GM21825 (cell line): ENCODE measurements around the gene LCN1.
"Not testable (repeated sequence)": the region's sequence is repeated elsewhere in the genome, so short reads cannot be mapped to it uniquely, and the experiment has no call there.

ENCODE experiments used
- ATAC-seq: cut with Tn5 transposase; IDR thresholded peaks from one replicate; pipeline ENCODE4 v1.9.1; 2021; ENCODE audit warnings: mild to moderate bottlenecking, moderate library complexity; ENCODE audit not compliant: unreplicated experiment

LCN1 gene

DNA sequence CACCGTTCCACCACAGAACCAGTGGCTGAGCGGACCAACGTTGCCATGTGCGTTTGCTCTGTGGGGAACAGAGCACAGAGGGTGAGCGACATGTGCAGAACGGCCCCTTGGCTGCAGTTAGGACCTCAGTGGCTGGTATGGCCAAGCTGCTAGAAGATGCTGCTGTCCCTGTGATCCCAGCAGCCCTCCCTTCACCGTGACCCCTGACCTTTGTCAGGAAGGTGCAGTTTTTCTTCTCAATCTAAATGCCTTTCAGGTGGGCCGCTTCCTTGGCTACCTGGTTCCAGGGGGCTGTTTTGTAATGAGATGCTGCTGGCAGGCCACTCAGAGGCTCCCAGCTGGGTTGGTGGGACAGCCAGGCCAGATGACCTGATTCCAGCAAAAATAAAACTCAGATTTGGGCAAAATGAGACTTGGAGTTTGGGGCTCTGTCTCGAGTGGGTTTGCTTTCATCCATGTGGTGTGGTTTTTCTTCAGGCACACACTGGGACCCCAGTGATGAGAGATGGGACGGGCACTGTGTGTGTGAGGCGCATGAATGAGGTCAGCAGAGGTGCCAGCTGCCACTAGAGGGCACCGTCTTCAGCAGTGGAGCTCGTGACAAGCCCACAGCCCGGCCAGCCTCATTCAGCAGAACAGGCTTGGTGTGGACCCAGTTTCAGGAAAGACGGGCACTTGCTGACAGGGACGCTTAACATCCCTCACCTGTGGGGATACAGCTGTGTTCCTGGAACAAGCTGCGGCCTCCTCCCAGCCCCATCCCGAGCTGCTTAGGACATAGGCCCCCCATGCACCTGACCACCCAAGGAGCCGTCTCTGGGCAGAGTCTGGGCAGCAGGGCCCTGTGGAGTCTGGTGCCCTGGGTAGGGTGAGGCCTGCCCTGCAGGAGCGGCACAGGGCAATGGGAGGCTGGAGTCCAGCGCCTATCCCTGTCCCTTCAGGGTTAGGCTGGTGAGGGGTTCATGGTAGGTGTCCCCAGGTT is 16.7 kb upstream of the LCN1 start:
- no peak for ATAC-seq

DNA sequence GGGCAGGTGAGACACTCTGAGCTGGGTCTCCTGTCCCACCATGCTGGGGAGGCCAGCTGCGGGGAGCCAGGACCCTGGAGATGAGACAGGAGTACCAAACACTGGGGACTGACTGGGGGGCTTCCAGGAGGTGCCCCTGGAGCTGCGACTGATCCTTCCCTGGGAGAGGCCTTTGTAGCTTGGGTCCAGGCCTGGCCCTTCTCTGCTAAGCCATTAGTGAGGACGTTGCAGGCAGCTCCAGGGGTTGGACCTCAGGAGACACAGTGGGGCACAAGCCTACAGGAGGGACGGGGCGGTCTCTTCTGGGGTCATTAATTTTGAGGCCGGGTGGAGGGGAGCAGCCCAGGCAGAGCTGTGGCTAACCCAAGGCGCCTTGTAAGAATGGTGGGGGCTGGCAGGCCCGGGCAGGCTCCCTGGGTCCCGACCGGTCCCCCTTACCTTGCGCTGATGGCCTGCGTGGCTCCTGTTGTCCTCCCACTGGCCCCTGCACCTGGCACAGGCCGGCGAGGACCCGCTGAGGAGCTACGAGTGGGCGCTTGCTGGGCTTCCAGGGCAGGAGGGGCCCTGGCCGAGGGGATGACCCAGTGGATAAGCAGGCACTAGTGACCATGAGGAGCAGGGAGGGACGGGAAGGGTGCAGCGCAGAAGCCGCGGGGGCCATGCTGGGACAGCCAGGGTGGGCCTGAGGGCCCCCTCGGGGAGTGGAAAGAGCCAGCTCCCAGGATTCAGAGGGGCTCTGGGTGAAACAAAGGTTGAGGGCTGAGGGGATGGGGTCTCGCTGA is 15.6 kb upstream of the LCN1 start:
- ATAC-seq = no peak

DNA sequence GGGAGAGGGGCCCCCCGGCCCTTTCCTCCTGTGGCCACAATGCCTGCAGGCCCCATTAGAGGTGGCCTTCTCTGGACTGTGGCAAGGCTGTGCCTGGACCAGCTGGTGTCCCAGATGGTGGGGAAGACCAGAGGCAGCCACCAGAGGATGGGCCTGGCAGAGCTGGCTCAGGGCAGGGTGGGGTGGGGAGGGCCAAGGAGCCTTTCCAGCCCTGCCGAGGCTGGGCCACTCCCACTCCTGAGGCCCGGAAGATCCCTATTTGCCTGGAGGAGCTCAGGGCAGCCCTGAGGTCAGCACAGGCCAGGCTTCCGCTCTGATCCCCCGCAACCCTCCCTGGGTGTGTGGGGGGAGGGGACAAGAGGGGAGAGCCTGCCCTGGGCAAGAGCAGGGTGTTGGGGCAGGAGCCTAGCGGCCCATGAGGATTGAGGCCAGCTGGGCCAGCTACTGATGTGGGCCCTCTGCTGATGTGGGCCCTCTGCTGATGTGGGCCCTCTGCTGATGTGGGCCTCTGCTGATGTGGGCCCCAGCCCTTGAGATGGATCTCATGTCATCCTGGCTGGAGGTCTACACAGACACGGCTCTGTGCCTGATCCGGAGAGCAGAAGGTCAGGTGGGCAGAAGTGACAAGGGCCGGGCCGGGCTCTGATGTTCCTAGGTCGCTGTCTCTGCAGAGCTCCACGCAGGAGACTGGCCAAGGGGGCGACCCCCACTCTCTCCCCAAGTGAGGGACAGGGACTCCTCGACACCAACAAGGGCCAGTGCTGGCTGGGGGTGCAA is 14.7 kb upstream of the LCN1 start:
- ATAC-seq = no peak

DNA sequence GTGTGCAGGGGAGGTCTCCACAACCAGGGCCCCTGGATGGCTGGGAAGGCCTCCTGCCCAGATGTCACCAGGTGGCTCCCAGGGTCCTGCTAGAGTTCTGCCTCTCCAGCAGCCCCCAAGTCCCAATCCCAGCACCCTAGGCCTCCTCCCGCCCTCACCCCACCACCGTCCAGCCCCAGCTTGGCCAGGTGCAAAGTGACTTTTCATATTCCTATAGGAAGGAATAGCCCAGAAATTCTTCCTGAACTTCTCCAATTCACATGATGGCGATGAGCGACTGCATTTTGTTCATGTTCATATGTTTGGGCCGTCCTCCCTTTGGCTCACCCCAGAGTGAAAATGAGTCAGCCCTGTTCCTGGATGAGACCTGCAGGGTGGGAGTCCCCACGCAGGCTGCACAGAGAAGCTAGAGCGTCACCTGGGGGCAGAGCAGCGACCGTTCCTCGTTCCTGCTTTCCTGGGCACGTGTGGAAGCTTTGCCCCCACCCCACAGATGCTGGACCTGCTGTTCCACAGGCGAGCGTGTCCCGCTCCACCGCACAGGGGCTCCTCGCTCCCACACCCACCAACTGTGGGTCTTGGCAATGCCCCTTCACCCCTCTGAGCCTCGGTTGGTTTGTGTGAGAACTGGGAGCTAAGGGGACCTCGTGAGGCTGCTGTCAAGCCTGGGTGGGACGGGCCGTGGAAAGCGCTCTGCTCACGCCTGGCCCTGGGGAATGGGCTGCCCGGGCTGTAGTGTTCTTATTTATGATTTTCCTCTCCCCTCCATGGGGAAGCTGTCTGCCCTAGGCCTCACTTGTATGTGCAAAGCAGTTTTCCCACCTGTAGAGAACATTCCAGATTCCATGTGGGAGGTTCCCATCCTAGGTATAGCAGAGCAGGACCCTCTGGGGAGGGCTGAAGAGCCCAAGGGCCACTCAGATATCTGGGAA is 13.9 kb upstream of the LCN1 start:
- ATAC-seq = no peak

DNA sequence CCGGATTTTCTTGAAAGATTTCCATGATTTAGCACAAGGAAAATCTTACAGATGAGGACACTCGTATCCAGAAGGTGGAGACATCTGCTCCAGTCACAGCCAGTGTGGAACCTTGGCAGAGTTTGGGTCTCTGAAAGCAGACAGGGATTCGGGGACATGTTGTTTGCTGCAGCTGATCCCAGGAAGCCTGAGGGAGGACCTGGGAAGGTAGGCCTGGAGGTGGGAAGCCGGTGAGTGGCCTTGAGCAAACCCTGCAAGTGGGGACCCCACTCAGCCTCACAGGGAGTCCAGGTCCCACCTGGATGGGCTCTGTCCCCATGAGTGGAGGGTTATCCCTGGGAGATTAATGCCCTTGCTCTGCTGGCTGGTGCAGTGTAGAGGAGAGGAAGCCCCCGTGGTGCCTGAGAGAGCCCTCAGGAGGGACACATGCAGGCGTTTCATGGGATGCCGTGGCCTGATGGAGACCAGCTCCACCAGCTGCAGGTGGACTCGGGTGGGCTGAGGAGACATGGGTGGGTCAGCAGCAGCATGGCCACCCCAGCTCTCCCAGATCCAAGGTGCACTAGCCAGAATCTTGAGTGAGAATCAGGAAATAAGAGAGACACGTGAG is 12.9 kb upstream of the LCN1 start:
- ATAC-seq = no peak

DNA sequence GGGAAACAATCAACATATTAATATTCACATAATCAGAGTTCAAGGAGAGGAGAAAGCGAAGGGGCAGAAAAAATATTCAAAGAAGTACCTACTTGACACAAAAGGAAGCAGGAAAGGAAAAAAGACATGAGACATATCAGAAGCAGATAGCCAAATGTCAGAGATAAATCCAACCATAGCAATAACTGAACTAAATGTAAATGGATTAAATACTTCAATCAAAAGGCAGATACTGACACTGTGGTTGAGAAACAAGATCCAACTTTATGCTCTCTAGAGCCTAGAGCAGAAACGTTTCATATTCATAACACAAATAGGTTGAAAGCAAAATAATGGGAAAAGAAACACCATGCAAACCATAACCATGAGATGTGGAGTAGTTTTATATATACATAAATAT is 11.8 kb upstream of the LCN1 start:
- no peak for ATAC-seq

DNA sequence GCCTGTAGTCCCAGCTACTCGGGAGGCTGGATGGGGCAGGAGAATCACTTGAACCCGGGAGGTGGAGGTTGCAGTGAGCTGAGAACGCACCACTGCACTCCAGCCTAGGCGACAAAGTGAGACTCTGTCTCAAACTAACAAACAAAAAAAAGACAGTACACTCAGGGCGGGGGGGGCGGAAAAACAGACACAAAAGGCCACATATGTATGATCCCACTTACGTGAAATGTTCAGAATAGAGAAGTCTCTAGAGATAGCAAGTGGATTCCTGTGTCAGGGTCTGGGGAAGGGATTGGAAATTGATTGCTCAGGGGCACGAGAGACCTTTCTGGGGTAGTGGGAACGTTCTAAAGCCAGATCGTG is 9.0 kb upstream of the LCN1 start:
- ATAC-seq = no peak

DNA sequence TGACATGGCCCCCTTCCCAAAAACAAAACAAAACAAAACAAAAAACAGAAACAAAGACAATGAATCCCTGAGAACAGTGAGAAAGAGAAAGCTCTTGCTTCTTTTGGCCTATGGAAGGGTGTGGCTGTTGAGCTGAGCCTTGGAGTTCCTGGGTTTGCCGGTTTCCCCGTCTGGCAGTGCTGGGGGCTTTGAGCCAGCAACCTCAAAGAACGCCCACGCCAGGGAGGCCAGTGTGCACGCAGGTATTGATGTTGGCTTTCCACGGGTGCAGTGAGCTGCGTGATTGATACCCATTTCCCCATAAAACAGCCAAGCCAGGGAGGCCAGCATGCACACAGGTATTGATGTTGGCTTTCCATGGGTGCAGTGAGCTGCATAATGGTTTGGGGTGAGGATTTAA is 8.3 kb upstream of the LCN1 start:
- ATAC-seq = no peak

DNA sequence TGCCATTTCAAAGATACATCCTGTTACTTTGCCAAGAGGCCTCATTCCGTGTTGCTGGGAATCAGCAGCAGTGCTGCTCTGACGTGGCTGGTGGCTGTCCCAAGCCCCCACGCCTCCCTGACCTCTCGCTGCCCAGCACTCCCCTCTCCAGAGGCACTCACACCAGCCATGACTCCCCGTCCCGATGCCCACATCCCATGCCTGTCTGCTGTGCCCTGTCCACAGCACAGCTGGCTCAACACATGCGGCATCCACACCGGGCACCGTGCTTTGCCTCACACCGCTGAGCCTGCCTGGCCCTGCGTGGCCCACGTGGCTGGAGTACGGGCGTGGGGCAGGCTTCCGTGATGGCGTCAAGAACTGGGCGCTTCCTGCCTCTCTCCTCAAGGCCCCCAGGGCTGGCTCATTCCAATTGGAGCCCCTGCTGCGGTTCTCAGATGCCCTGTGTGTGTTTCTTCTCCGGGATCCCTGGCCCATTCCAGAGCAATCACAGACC is 7.8 kb upstream of the LCN1 start:
- ATAC-seq = no peak

DNA sequence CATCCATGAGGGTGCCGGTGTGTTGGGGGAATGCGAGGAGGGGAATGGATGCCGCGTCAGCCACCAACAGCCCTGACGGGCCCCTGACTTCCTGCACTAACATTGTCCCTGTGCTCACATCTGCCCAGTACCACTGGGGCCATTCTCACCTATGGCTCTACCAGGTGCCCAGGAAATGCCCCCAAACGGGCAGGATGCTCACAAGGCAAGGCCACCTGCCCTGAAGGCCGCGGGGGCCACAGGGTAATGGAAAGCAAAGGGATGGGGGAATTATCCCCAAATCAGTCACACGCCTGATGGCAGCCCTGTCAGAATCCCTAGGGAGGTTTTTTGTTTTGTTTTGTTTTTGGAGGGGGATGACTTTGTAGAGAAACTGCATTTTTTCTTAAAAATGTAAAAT is 7.3 kb upstream of the LCN1 start:
- ATAC-seq = not testable (repeated sequence)

DNA sequence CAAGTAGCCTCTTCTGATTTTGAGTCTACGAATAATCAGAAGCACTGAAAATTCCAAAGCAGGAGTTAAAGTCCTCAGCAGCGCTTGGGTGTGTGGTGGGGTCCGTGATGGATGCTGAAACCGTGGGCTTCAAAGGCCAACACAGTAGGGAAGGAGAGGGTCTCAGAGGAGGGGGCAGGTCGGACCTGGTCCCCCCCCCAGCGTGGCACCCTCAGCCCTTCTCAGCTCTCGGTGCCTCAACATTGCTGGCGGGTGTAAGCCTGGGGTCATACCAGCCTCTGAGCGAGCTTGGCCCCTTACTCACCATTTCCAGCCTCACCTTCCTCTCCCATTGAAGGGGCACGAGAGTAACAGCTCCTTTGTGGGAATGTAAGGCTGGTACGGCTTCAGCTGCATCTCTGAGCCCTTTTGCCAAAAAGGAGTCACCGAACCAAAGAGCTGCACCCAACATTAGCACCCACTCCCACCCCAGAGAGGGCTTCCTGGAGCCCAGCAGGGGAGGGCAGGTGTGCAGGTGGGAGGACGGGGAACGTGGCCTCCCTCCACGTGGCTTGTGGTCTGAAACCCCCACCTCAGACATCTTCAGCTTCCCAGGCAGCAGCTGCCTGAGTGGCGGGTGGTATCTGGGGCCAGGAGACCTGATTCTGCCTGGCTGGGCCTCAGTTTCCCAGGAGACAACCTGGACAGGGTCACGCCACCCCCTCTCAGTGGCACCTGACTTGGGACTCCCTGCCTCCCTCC is 6.7 kb upstream of the LCN1 start:
- no peak for ATAC-seq

DNA sequence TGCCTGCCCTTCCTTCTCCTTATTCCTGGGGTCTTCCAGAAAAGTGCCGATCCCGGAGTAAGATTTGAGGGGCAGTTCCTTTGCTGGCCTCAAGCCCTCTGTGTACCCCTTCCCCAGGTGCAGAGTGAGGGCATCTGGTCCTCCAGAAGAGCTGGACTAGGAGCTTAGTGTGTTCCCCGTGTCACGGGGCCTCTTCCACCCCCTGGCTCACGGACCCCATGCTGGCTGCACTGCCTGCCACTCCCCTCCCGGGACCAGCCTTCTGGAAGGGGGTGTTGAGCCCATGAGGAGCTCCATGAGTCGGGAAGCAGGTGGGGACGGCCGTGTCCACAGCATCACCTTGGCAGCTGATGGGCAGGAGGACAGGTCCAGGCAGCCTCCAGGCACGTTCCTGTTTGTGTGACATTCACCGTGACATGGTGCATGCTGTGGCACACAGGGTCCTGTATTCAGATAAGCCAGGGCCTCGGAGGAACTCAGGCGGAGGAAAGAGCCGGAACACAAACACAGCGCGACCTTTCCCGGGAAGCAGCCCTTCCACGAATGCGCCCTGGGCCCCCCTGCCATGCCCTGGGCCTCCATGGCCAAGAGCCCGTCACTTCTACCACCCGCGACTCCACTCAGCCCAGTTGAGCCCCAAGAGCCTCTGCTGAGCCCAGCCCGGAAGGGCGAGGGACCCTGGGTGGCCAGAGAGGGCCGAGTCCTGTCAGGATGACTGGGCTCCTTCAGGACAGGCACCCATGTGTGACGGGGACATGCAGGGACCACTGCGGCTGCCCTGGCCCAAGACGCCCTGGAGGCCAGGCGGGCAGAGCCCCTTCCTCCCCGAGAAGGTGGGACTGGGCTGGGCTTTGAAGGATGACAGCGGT is 5.9 kb upstream of the LCN1 start:
- no peak for ATAC-seq

DNA sequence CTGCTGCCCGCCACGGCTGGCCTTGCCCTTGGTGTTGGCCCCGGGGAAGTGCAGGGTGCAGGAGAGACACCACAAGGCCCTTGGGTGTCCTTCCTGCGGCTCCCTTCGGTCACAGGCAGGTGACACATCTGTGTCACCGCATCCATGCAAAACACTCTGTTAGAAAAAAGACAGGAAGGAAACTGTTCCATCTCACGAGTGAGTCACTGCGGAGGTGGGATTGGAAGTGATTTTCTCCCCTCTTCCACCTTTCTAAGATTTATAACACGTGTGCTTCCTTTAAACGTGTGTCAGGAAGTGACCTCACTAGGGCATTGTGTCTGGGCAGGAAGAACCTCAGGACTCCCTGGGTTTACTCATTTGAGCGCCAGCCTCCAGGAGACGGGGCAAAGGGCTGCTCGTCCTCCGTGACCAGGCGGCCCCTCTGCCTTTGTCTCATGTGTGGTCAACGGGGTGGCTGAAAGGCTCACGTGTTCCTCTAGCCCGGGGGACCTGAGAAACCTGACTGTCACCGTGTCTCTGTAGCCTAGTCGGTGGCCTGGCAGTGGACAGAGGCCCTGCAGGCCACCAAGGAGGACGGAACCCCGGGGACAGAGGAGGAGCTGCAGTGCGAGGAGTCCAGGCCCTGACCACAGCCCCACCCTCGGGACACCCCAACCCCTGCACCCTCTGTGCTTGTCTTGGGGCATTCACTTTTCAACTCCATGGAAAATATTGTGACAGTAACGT is 4.9 kb upstream of the LCN1 start:
- ATAC-seq = no peak

DNA sequence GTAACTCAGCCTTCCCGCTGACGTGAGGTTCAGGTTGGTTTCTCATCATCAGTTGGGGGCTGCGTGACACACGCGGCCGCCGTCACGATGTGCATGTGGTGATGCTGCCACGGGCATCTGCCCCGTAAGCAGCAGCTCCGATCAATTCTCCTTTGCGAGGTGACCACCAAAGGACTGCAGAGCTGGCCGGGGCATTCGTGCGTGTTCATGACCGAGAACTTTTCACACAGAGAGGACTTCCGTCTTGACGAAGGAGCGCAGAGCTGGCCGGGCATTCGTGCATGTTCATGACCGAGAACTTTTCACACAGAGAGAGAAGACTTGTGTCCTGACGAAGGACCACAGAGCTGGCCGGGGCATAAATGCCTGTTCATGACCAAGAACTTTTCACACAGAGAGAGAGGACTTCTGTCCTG is 3.8 kb upstream of the LCN1 start:
- ATAC-seq = no peak

DNA sequence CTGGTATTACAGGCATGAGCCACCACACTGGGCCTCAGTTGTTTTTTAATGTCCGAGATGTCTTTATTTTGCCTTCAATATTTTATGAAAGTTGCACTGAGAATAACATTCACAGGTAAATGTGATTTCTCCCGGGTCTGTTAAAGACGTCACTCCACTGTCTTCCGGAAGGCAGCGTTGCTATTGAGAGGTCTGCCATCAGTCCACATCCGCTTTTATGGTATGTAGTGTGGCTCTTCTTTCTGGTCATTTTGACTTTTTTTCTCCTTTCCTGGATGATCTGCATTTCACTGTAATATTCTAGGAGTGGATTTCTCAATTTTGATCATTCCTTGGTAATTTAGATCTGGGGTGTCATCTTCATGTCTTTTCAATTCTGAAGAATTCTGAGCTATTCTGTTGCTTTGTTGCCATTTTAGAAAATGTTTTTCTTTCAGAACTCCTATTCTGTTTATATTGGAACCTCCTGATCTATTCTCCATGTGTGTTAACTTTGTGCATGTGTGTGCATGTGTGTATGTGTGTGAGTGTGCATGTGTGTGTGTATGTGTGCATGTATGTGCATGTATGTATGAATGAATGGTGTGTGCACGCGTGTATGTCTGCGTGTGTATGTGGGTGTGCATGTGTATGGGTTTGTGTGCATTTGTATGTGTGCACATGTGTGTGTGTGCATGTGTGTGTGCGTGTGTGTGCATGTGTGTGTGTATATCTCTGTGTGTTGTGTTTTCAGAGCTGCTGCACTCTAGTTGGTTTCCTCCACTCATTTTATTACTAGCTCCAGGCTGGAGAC is 1.9 kb upstream of the LCN1 start:
- no peak for ATAC-seq

DNA sequence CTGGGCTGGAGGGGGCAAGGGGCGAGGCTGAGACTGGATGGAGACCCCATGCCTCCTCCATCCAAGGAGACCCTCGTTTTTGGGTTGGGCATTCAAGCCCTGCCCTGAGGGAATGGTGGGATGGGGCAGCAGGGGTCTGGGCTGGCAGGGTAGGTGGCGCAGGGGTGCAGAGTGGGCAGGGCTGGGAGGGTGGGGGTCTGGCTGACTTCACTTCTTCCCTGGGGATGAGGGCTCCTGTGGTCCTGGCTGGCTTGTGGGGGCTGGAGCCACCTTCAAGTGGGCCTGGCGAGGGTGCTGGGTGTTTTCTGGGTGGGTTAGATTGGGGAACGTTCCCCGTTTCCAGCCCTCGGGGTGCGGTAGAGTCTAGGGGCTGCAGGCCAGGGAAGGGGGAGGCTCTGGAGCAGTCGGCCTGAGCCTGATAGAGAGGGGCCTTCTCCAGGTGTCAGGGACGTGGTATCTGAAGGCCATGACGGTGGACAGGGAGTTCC is 412 bp downstream of the LCN1 start:
- ATAC-seq = no peak
